Effector CD4-positive, alpha-beta T cell (primary cell): ENCODE data around the gene CLEC6A. TPM values are rescaled to one million over a fixed set of nuclear protein-coding genes. Genes with fewer than 3 reads are reported as not detected.
"Not testable (repeated sequence)": the region's sequence is repeated elsewhere in the genome, so short reads cannot be mapped to it uniquely, and the experiment has no call there.

Experiments used
- DNase-seq: peaks from one replicate; pipeline ENCODE4 v3.0.0-alpha.2; 2020
- total RNA-seq: gene quantifications from one replicate; lab custom pipeline; 2026; lab: John Stamatoyannopoulos, UW

CLEC6A gene
- total RNA-seq = not detected

DNA sequence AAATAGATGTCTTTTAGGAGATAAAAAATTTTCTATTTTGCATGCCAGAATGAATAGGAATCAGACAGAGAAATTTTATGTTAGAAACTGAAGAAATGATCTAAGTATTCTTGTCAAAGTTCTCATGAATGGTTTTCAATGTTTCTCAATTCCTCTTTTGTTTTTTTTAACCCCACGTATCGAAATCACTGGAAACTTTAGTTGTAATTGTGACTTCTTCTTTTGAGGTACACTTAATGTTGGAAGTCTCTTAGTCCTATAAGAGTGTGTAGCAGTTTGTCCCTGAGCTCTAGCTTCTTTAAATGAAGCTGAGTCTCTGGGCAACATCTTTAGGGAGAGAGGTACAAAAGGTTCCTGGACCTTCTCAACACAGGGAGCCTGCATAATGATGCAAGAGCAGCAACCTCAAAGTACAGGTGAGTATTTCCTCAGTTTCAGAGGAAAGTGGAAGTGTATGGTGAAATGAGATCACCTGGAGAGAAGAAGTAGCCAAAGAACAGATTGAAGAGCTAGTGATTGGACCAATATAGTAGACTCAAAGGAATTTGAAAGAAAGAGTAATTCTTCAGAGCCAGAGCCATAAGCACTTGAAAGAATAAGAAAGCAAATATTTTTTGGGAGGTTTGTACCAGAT is at the start of gene CLEC6A:
TSS of gene CLEC6A (plus strand) at position 236 of the 634 bp plus-strand sequence. CDS start at position 386, 150 bp downstream.
- no peak for DNase-seq

- not testable (repeated sequence) for DNase-seq
These were observed 36.2 kb upstream of the CLEC6A start for GRCh38 chr12:8419576-8419975.

DNA sequence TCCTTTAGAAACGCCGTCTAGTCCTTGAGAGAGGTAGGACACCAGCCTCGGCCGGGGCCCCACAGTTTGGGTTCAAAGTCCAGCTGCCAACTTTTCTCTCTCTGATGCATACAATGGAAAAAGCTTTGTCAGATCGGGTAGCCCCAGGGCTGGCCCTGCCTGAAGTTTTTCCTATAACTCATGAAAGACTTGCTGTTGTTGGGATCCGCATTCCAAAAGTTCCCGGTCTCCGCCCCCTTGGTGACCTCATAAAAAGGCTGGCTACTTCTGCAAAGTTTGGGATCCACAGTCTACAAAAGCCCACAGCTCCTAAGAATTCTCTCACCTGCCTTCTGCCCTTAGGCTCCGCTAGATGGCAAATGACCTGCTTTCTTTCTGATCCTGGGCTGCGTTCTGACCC is 35.3 kb upstream of the CLEC6A start:
- DNase-seq = no peak

GRCh38 chr12:8444536-8445278 is 11.1 kb upstream of the CLEC6A start:
- DNase-seq = not testable (repeated sequence)

DNA sequence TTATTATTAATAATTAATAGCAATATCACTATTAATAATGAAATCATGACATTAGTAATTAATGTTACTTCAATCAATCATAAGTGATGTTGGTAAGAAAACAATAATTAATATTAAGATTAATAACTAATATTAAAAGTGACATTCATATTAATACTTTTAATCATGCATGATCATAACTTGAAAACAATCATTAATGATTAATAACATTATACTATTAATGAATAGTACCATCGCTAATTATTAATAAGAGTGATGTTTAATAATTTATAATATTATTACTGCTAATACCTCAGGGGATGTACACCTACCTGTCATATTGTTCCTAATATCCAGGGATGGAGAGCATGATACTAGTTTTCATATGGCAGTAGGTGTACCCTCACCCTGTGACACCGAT is 10.0 kb upstream of the CLEC6A start:
- no peak for DNase-seq

DNA sequence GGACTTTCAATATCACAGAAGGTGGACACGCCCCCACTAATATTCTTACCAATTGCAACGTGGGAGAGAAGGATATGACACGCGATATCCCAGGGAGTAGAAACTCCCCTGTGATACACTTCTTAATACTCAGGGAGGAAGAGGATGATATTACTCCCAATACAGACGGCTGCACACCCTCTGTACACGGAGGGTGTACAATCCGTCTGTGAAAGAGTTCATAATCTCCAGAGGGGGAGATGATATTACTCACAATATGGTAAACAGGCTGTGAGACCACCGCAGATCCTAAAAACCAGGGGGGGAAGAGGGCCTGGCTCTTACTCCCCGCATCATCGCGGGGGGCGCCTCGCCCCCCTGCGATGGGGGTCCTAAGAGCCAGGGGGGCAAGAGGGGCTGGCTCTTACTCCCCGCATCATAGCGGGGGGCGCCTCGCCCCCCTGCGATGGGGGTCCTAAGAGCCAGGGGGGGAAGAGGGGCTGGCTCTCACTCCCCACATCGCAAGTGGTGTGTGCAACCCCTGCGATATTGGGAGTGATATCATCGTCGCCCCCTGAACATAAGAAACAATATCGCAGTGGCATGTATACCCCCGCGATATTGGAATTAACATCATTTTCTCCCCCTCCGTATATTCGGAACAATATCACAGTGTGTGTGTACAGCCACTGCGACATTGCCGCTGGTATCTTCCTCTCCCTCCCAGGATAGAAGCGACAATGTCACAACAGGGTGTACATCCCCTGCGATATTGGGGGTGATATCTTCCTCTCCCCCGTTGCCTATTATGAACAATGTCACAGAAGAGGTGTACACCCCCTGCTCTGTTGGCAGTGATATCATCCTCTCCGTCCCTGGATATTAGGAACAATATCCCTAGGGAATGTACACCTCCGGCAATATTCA is 8.9 kb upstream of the CLEC6A start:
- DNase-seq = no peak

- no peak for DNase-seq
These were observed 6.4 kb upstream of the CLEC6A start for GRCh38 chr12:8449355-8449859.

DNA sequence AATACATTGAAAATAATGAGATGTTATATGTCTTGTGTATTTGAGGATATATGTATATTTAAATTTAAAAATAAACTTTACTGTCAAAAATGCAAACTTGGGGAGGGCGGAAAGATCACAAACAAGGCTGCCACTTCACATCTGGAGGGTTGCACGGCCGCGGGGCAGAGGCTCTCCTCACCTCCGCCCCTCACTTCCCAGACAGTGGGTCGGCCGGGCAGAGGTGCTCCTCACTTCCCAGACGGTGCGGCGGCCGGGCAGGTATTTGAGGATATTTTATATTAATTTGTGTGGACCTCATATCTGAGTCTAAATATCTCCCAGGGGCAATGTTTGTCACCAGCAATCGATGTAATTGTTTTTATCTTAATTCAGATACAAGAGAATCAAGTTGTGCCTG is 3.7 kb upstream of the CLEC6A start:
- DNase-seq = no peak

DNA sequence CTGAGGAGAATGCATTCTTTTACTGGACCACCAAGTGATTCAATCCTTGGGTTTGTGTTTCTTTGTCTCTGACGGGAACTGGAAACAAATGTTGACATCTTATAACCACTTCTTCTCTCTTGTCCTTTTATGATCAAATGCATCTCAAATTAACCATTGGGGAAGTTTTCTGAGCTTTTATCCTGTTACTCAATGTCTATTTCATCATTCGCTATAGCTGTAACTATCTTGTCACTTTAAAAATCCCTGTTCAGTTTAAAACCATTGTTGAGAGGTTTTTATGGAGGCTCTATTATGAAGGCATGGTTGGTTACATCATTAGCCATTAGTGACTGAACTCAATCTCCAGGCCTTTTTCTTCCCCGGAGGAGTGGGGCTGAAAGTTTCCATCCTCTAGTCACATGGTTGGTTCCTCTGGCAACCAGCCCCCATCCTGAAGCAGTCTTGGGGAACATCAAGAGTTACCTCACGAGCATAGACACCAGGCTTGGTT is 2.7 kb upstream of the CLEC6A start:
- no peak for DNase-seq

DNA sequence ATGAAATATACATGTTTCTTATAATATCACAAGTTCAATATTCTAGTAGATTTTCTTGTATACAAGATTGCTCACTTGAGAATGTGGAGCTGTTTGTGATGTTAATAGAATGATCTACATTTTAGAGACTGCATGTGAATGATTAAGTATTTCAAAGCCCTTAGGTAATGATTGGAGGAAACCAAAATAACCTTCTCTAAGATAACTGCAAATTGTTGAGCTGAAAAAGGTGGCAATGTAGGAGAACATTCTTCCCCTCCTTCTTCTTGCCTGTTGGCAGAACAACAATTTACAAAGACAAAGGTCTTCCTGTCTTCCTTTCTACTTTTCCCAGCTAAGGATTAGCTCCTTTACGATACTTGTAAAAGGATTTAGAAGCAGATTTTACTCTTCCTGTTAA is 2.0 kb upstream of the CLEC6A start:
- no peak for DNase-seq

DNA sequence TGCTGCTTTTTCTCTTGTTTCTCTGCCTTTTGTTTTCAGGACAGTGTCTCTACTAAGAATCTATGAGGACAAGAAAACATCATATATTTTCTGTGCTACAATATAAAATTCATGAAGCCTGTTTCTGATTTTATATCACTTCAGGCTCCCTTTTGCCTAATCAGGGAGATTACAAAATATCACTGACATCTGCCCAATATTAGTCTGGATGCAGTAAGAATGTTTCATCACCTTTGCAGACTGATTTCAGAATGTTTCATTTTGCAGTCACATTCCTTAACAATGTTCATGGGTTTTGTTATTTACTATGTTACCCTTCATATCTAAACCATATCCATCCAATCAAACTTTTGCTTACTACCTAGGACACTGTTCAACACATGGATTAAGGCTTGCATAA is 491 bp upstream of the CLEC6A start:
- DNase-seq = no peak

GRCh38 chr12:8461426-8461825 is 5.7 kb downstream of the CLEC6A start:
- no peak for DNase-seq

DNA sequence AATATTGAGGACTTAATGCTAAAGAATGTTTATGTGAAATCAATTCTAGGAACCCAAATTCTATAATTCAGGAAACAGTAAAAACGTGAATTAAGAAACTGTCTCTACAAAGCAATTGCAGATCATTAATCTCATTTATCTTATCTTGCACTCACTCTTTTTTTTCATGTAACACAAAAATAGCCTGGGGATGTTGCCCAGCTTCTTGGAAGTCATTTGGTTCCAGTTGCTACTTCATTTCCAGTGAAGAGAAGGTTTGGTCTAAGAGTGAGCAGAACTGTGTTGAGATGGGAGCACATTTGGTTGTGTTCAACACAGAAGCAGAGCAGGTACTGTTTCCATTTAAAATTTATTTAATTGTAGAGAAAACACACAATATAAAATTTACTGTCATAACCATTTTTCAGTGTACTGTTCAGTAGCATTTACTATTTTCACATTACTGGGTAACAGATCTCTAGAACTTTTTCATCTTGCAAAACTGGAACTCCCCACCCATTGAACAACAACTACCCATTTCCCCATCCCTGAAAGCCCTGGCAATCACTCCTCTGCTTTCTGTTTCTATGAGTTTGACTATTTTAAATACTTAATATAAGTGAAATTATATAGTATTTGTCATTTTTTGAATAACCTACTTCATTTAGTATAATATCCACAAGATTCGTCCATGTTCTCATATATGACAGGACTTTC is 9.7 kb downstream of the CLEC6A start:
- no peak for DNase-seq

DNA sequence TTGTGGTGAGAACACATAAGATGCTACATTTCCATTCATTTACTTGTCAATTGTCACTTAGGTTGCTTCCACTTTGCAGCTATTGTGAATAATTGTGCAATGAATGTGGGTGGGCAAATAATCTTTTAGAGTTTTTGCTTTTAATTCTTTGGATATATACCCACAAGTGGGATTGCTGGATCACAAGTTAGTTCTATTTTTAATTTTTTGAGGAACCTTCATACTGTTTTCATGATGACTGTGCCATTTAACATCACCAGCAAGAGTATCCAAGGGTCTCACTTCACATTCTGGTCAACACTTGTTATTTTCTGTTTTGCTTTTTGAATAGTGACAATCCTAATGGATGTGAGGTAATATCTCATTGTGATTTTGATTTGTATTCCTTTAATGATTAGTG is 10.5 kb downstream of the CLEC6A start:
- no peak for DNase-seq

GRCh38 chr12:8471090-8471489 is 15.3 kb downstream of the CLEC6A start:
- no peak for DNase-seq

DNA sequence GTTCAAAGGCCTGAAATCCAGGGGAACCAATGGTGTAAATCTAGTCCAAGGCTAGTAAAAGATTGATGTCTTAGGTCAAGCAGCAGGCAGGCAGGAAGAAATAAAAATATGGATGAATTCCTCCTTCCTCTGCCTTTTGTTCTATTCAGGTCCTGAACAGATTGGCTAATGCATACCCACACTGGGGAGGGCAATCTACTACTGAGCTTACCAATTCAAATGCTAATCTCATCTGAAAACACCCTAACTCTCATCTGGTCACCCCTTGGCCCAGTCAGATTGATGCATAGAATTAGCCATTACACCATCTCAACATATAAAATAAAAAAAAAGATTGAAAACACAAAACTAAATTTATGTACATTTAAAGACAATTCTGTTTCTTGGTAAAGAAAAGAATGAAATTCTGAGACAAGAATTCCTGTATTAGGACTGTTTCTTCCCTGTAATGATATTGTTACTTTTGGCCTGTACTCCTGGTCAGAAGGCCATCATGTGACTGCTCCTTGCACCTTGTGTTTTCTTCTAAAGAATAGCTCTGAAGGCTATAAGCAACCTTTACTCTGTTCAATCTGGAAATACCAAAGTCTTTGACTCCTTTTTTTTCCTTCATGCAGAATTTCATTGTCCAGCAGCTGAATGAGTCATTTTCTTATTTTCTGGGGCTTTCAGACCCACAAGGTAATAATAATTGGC is 19.9 kb downstream of the CLEC6A start:
- no peak for DNase-seq

GRCh38 chr12:8482571-8483061 is 26.9 kb downstream of the CLEC6A start:
- DNase-seq = no peak

DNA sequence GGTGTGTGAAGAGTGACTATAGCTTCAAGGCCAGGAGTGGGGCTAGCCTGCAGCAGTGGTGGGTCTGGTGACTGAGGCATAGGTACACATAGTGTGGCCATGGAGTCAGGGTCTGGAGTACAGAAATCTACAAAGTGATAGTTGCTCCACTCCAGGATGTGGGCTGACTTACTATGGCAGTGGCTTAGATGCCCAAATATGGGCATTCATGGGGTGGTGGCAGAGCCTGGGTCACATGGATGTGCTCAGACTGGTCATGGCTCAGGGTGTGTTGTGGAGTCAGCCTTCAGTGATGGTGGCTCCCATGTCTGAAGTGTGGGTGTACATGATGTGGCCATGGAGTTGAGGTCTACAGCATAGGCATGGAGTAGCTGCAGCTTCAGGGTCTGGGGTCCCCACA is 27.3 kb downstream of the CLEC6A start:
- DNase-seq = no peak

- no peak for DNase-seq
These were observed 36.1 kb downstream of the CLEC6A start for GRCh38 chr12:8491646-8492530.

DNA sequence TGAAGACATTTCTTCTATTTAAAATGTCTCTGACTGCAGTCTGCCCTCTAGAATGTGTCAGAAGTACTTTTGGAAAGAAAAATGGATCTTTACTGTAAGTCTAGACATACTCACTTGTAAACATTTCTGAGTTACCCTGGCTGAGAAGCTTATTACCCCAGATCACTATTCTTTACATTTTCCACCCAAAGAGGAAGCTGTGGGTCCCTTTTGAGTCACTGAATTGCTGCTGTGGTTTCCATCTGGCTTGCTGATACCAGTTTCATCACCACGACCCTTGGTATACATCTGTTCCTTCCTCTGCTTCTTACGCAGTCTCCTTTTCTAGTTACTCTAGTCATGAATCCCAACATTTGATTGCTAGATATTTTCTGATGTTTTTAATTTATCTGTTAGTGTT is 37.3 kb downstream of the CLEC6A start:
- DNase-seq = no peak

GRCh38 chr12:8495671-8496070 is 39.9 kb downstream of the CLEC6A start:
- DNase-seq = not testable (repeated sequence)
